Tibial nerve (tissue), 3 donors: ENCODE results near the gene ESRRB.

Experiments
- POLR2A ChIP-seq, 2 donors: fragments of 450-650 bp; IDR thresholded peaks; one replicate each; pipeline ENCODE4 v1.6.1; 2017; ENCODE audit warnings: antibody characterized with exemption in 2 of 2, mild to moderate bottlenecking in 2 of 2, moderate library complexity in 2 of 2
- TF ChIP-seq, protein P1 (sequence below), 5 experiments: fragments of 200-600 bp in 3 of 5; fragments of 450-650 bp in 2 of 5; sonication (generic) in 3 of 5; IDR thresholded peaks; one replicate each; pipeline ENCODE4 v1.5.1; 2016 to 2019; ENCODE audit warnings: antibody characterized with exemption in 5 of 5, mild to moderate bottlenecking in 3 of 5, moderate library complexity in 2 of 5

DNA sequence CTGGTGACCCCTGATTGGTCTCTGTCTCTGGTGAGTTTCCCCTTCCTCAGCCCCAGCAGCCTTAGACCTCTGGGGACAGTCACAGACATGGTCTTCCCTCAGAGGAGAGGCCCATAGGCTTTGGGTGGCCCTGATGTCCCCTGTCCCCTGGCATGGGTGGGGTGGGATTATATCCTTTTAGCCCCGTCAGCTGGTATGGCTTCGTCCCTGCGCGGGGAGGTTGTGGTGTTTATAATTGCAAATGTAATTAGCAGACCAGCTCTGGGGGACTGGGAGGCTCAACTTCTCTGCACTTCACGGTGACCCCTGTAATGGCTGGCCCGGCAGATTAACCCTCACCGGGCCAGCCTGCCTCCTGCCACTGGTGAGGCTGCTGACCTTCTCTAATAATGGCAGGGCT lies 5.1 kb downstream of the ESRRB start:
- TF ChIP-seq POLR2A (IDR thresholded peaks at IDR 0.05), result no peak
- TF ChIP-seq, protein P1, sequence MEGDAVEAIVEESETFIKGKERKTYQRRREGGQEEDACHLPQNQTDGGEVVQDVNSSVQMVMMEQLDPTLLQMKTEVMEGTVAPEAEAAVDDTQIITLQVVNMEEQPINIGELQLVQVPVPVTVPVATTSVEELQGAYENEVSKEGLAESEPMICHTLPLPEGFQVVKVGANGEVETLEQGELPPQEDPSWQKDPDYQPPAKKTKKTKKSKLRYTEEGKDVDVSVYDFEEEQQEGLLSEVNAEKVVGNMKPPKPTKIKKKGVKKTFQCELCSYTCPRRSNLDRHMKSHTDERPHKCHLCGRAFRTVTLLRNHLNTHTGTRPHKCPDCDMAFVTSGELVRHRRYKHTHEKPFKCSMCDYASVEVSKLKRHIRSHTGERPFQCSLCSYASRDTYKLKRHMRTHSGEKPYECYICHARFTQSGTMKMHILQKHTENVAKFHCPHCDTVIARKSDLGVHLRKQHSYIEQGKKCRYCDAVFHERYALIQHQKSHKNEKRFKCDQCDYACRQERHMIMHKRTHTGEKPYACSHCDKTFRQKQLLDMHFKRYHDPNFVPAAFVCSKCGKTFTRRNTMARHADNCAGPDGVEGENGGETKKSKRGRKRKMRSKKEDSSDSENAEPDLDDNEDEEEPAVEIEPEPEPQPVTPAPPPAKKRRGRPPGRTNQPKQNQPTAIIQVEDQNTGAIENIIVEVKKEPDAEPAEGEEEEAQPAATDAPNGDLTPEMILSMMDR (IDR thresholded peaks at IDR 0.05), result no peak
